OCI-M2 (cell line): Measurements from ENCODE around the gene CYP4F12.
"Not testable (repeated sequence)": the region's sequence is repeated elsewhere in the genome, so short reads cannot be mapped to it uniquely, and the experiment has no call there.

Experiments used
- DNase-seq: peaks from one replicate; lab custom pipeline; 2025; ENCODE audit not compliant: unreplicated experiment; lab: John Stamatoyannopoulos, UW

CYP4F12 gene

GRCh38 chr19:15649526-15649925 is 23.4 kb upstream of the CYP4F12 start:
- DNase-seq, result no peak

DNA sequence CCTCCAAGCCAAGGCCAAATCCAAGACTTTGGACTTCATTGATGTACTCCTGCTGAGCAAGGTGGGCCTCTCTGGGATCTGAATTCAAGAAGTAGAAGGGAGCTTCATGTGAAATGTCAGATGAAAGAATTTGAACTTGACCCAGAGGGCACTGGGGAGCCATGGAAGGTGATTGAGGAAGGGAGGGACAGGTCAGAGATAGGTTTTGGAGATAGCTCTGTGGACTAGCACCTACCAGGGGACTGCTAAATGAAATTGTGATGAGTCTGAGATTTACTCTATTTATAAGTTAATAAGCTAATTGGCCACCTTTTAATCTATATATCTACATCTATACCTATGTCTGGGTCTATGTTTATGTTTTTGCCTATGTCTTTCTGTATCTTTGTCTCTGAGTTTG is 22.8 kb upstream of the CYP4F12 start:
- not testable (repeated sequence) for DNase-seq

DNA sequence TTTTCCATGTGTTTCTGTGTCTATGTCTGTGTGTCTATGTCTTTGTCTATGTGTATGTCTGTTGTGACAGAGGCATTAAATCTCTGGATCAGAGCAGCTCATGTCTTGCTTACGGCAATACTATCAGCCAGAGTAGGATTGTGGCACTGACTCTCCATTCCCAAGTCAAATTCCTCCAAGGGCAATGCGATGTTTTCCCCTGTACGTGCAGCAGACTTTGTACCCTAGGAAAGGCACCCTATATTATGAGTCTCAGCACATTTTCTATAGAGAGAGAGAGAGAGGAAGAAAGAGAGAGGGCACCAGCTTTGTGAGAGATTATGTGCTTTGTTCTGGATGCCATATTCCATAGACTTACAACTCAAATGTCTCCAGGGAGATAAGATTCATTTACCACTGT is 21.1 kb upstream of the CYP4F12 start:
- no peak for DNase-seq

DNA sequence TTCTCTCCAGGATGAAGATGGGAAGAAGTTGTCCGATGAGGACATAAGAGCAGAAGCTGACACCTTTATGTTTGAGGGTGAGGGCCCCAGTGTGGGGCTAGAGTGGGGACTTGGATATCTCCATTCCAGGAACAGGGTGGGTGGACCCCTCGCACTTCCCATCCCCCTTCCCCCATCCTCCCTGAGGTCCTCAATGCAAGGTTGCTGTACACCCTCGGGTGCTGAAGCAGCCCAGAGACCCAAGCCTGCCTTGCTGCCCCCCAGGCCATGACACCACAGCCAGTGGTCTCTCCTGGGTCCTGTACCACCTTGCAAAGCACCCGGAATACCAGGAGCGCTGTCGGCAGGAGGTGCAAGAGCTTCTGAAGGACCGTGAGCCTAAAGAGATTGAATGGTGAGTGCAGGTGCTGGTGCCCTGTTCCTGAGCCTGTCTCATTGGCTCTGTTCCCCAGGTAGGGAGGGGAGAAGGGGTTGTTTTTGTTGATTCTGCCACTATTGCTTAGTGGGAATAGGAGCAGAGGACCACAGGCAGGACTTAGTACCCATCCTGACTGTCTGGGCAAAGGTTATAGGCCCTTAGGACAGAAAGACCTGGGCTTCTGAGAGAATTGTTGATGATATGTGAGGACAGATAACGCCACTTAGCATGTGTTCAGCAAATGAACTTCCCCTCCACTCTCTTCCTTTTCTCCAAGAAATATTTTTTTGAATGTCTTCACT is 20.2 kb upstream of the CYP4F12 start:
- no peak for DNase-seq

GRCh38 chr19:15656467-15656866 is 16.4 kb upstream of the CYP4F12 start:
- no peak for DNase-seq

GRCh38 chr19:15663247-15663646 is 9.6 kb upstream of the CYP4F12 start:
- DNase-seq, result no peak

DNA sequence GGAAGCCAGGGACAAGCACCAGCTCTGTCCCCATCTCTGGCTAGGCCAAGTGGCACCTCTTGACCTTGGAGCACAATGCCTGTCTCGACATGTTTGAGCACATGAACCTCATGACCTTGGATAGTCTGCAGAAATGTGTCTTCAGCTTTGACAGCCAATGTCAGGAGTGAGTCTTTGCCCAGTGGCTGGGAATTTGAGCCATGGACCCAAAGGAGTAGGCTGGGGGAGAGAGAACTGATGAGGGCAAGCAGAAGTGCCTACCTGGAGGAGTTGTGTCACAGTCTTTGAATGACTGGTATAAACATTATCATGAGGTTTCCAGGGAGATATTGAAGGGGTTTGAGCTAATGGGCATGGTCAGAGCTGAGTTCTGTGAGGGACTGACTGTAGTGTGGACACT is 6.7 kb upstream of the CYP4F12 start:
- DNase-seq, result no peak

GRCh38 chr19:15666883-15667282 is 6.0 kb upstream of the CYP4F12 start:
- DNase-seq, result no peak

- DNase-seq, result no peak
These were observed 3.4 kb upstream of the CYP4F12 start for GRCh38 chr19:15669440-15669839.

GRCh38 chr19:15669891-15670290 is 3.0 kb upstream of the CYP4F12 start:
- DNase-seq, result no peak

GRCh38 chr19:15671237-15671821 is 1.6 kb upstream of the CYP4F12 start:
- DNase-seq, result no peak

DNA sequence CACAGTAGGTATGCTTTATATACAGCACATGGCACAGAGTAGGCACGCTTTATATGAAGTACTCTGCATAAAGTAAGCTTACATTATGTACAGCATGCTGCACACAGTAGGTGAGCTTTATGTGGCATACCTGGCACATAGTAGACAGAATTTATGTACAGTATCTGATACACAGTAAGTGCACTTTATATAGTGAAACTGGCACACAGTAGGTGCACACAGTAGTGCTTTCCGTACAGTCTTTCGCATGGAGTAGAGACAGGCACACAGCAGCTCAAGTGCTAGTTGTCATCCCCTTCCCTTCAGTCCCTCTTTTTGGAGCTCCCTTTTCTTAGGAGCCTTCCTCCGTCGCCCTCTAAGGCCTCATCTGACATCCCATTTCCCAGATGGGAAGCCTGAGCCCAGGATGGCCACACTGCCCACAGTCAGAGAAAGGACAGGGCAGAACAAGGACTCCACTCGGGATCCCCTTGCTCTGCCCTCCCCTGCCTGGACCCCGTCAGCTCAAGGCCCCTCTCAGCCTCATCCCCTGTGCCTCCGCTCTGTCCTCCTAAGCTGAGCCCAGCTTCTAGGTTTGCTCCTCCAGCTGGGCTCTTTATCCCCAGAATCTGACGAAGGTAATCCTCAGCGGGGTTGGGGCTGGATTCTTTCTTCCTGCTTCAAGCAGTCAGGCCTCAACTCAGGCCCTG is 852 bp upstream of the CYP4F12 start:
- DNase-seq, result no peak

DNA sequence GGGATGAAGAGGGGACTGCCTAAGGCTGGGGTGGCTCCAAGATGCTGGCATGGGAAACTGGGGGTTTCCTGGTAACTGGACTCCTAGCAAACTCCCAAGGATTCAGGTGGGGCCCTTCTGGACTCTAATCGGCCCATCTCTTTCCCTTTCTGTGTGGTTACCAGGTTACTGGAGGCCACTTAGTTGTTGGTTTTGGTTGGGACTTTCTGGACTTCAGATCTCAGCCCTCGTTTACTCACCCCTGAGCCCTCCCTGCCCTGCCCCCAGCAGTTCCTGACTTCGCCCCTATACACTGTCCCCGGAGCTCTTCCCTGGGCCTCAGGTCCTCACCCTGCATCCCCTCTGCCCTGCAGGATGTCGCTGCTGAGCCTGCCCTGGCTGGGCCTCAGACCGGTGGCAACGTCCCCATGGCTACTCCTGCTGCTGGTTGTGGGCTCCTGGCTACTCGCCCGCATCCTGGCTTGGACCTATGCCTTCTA is 328 bp downstream of the CYP4F12 start:
- DNase-seq, result no peak

DNA sequence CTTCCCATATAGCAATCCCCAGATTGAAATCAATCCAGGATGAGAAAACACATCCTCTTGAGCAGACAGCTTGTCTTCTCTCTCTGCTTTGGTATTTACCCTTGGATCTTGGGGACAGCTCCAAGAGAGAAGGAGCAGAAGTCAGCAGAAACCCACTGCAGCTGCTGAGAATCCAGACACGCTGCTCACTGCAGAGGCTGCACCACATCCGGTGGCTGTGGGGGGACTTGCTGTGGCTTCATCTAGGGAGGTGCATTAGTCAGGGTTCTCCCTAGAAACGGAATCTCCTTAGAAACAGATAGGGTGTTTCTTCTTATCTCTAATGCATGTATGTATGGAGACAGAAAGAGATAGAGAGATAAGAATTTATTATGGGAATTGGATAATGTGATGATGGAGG is 2.7 kb downstream of the CYP4F12 start:
- no peak for DNase-seq

GRCh38 chr19:15679089-15679488 is 6.2 kb downstream of the CYP4F12 start:
- DNase-seq, result no peak

GRCh38 chr19:15679865-15680264 is 7.0 kb downstream of the CYP4F12 start:
- DNase-seq, result not testable (repeated sequence)

DNA sequence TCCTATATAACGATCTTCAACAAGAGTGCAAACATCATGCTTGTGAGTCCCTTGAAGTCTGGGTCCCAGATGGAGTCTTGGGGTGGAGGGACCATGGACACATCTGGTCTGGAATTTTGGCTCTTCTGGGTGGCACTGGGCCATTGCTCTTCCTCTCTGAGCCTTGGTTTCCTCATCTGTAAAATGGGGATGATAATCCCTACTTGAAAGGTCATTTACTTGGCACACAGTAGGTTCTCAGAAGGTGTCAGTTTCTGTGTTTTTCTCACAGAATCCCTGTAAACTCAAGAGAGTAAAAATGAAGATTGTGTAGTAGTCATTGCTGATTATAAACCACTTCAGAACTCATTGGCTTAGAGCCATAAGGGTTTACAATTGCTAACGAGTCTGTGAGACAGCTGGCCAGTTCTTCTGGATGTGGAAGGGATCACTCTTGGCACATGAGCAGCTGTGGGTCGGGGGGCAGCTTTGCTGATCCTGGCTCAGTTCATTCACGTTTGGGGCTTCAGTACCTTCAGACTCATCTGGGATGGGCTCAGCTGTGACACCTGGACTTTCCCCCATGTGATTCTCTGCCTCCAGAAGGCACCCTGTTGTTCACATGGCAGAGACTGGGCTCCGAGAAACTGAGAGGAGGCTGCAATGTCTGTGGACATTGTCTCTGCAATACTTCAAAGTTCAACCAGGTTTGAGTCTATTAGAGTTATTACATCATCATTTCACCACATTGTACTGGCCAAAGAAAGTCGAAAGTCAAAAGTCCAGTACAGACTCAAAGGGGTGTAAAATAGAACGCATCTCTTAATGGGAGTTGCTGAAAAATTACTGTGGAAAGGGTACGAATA is 7.8 kb downstream of the CYP4F12 start:
- DNase-seq, result no peak

DNA sequence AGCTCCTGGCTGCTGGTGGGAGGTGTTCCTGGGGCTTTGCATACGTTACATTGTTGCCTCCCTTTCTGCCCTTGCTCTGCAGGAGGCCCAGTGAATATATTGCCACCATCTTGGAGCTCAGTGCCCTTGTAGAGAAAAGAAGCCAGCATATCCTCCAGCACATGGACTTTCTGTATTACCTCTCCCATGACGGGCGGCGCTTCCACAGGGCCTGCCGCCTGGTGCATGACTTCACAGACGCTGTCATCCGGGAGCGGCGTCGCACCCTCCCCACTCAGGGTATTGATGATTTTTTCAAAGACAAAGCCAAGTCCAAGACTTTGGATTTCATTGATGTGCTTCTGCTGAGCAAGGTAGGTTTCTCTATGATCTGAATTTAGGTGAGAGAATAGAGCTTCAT is 10.5 kb downstream of the CYP4F12 start:
- DNase-seq, result no peak

DNA sequence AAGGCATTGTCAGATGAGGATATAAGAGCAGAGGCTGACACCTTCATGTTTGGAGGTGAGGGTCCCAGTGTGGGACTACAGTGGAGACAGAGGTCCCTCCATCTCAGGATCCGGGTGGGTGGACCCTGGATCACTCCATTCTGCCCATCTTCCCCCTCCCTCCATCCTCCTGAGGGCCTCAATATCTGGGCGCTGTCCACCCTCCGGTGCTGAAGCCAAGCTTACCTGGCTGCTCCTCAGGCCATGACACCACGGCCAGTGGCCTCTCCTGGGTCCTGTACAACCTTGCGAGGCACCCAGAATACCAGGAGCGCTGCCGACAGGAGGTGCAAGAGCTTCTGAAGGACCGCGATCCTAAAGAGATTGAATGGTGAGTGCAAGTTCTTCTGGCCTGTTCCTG is 11.9 kb downstream of the CYP4F12 start:
- no peak for DNase-seq

DNA sequence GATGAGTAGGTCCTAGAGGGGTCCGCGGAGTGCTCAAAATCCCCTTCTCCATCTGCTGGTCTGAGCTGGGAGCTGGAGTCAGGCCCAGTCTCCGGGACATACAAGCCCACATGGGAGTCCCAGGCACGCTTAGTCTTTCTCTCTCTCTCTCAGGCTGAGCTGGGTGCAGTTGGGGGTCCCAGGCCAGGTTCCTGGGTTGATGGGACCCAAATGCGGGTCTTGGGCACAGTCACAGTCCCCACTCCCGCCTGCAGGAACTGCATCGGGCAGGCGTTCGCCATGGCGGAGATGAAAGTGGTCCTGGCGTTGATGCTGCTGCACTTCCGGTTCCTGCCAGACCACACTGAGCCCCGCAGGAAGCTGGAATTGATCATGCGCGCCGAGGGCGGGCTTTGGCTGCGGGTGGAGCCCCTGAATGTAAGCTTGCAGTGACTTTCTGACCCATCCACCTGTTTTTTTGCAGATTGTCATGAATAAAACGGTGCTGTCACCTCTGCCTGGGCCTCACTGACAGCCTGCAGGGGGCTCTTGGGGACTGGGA is 23.8 kb downstream of the CYP4F12 start:
- no peak for DNase-seq
